ENCODE results near the gene OPN3. TPM values are rescaled to one million over a fixed set of nuclear protein-coding genes. Genes with fewer than 3 reads are reported as not detected.

The OPN3 gene
- total RNA-seq, 1 donor from 2014 or later = 12.5 TPM

GRCh38 chr1:241647658-241648057 lies 7.5 kb upstream of the OPN3 start:
- no peak for TF ChIP-seq CTCF (IDR thresholded peaks at IDR 0.05; ENCODE audit: partially characterized antibody, unreplicated experiment)
- Mint-ChIP-seq H3K4me3 (ENCODE audit: unreplicated experiment) (no peak overlapping the region), H3K4me1 (ENCODE audit: low read depth, unreplicated experiment) (no peaks in the 10 kb centered on the region), H3K27me3 (ENCODE audit: unreplicated experiment) (no peaks in the 10 kb centered on the region), H3K9me3 (ENCODE audit: unreplicated experiment) (no peaks in the 10 kb centered on the region), H3K36me3 (ENCODE audit: unreplicated experiment) (no peaks in the 10 kb centered on the region), H3K27ac (ENCODE audit: unreplicated experiment) (no peak overlapping the region)
- no peak for DNase-seq

- Mint-ChIP-seq H3K27me3 (ENCODE audit: unreplicated experiment) (no peaks in the 10 kb centered on the region), H3K9me3 (ENCODE audit: unreplicated experiment) (no peaks in the 10 kb centered on the region), H3K4me1 (ENCODE audit: low read depth, unreplicated experiment) (peaks cover under 1% of the 10 kb centered on the region), H3K4me3 (ENCODE audit: unreplicated experiment) (no peak overlapping the region), H3K27ac (ENCODE audit: unreplicated experiment) (no peak overlapping the region), H3K36me3 (ENCODE audit: unreplicated experiment) (no peaks in the 10 kb centered on the region)
- no peak for TF ChIP-seq CTCF (IDR thresholded peaks at IDR 0.05; ENCODE audit: partially characterized antibody, unreplicated experiment)
- DNase-seq = no peak
Observed at GRCh38 chr1:241646201-241646600, 6.0 kb upstream of the OPN3 start.

- no peak for DNase-seq
- H3K36me3 Mint-ChIP-seq (ENCODE audit: unreplicated experiment) = no peaks in the 10 kb centered on the region
- peaks cover 3% of the 10 kb centered on the region for H3K9me3 Mint-ChIP-seq (ENCODE audit: unreplicated experiment)
- H3K27ac Mint-ChIP-seq (ENCODE audit: unreplicated experiment) = no peak overlapping the region
- no peak overlapping the region for H3K4me3 Mint-ChIP-seq (ENCODE audit: unreplicated experiment)
- TF ChIP-seq CTCF (IDR thresholded peaks at IDR 0.05; ENCODE audit: partially characterized antibody, unreplicated experiment) = no peak
- H3K27me3 Mint-ChIP-seq (ENCODE audit: unreplicated experiment) = peaks cover 4% of the 10 kb centered on the region
- peaks cover 7% of the 10 kb centered on the region for H3K4me1 Mint-ChIP-seq (ENCODE audit: low read depth, unreplicated experiment)
Observed at GRCh38 chr1:241645199-241645598, 5.0 kb upstream of the OPN3 start.

- no peak for TF ChIP-seq CTCF (IDR thresholded peaks at IDR 0.05; ENCODE audit: partially characterized antibody, unreplicated experiment)
- no peak for DNase-seq
Observed at GRCh38 chr1:241644259-241644658, 4.1 kb upstream of the OPN3 start.

GRCh38 chr1:241642593-241642944 lies 2.4 kb upstream of the OPN3 start:
- H3K27ac Mint-ChIP-seq (ENCODE audit: unreplicated experiment) = no peak overlapping the region
- H3K4me3 Mint-ChIP-seq (ENCODE audit: unreplicated experiment) = no peak overlapping the region
- H3K9me3 Mint-ChIP-seq (ENCODE audit: unreplicated experiment) = peaks cover 3% of the 10 kb centered on the region
- peaks cover 15% of the 10 kb centered on the region for H3K4me1 Mint-ChIP-seq (ENCODE audit: low read depth, unreplicated experiment)
- H3K27me3 Mint-ChIP-seq (ENCODE audit: unreplicated experiment) = peaks cover 4% of the 10 kb centered on the region
- no peaks in the 10 kb centered on the region for H3K36me3 Mint-ChIP-seq (ENCODE audit: unreplicated experiment)
- no peak for DNase-seq
- TF ChIP-seq CTCF (IDR thresholded peaks at IDR 0.05; ENCODE audit: partially characterized antibody, unreplicated experiment) = no peak

More at GRCh38 chr1:241644259-241644658, 4.1 kb upstream of the OPN3 start:
- Mint-ChIP-seq H3K27ac (ENCODE audit: unreplicated experiment) (no peak overlapping the region), H3K4me3 (ENCODE audit: unreplicated experiment) (no peak overlapping the region), H3K36me3 (ENCODE audit: unreplicated experiment) (no peaks in the 10 kb centered on the region), H3K4me1 (ENCODE audit: low read depth, unreplicated experiment) (peaks cover 7% of the 10 kb centered on the region), H3K27me3 (ENCODE audit: unreplicated experiment) (peaks cover 4% of the 10 kb centered on the region), H3K9me3 (ENCODE audit: unreplicated experiment) (peaks cover 3% of the 10 kb centered on the region)
